Activated CD4-positive, alpha-beta memory T cell treated with anti-CD3 and anti-CD28 coated beads for 36 hours (primary cell): ENCODE data around the gene TEX55. TPM values are rescaled to one million over a fixed set of nuclear protein-coding genes. Genes with fewer than 3 reads are reported as not detected.
"Not testable (repeated sequence)": the region's sequence is repeated elsewhere in the genome, so short reads cannot be mapped to it uniquely, and the experiment has no call there.

ENCODE experiments used
- CTCF ChIA-PET: fragments of 350-600 bp; sonication (Branson Sonifier 250); formaldehyde crosslinking; loops from one replicate; lab custom pipeline; 2021; ENCODE audit warnings: antibody characterized with exemption, inconsistent platforms; lab: Charles Lee
- POLR2A ChIA-PET: fragments of 350-600 bp; sonication (Branson Sonifier 250); formaldehyde crosslinking; loops from one replicate; lab custom pipeline; 2021; ENCODE audit warnings: antibody characterized with exemption; lab: Charles Lee
- DNase-seq: peaks from one replicate; pipeline ENCODE4 v3.0.0-alpha.2; 2020
- H3K27ac Mint-ChIP-seq: one replicate; pipeline ENCODE4 v1.8.0; 2021; ENCODE audit warnings: mixed read lengths
- H3K27me3 Mint-ChIP-seq: one replicate; pipeline ENCODE4 v1.8.0; 2021; ENCODE audit warnings: mixed read lengths
- H3K36me3 Mint-ChIP-seq: one replicate; pipeline ENCODE4 v1.8.0; 2021; ENCODE audit warnings: mixed read lengths
- H3K4me1 Mint-ChIP-seq: one replicate; pipeline ENCODE4 v1.8.0; 2021; ENCODE audit warnings: low read depth, mixed read lengths
- H3K4me3 Mint-ChIP-seq: one replicate; pipeline ENCODE4 v1.8.0; 2021; ENCODE audit warnings: mild to moderate bottlenecking, mixed read lengths
- H3K9me3 Mint-ChIP-seq: one replicate; pipeline ENCODE4 v1.8.0; 2021; ENCODE audit warnings: mixed read lengths
- intact Hi-C: fragments of 100-400 bp; cut with micrococcal nuclease; formaldehyde crosslinking; loops from one replicate; pipeline ENCODE4 v1.15.1; 2023
- total RNA-seq, 2 experiments: library from RNA; stranded (reverse); gene quantifications; one replicate each; pipeline ENCODE4 v1.2.3, GENCODE V29; 2021

The TEX55 gene
- not detected for total RNA-seq

DNA sequence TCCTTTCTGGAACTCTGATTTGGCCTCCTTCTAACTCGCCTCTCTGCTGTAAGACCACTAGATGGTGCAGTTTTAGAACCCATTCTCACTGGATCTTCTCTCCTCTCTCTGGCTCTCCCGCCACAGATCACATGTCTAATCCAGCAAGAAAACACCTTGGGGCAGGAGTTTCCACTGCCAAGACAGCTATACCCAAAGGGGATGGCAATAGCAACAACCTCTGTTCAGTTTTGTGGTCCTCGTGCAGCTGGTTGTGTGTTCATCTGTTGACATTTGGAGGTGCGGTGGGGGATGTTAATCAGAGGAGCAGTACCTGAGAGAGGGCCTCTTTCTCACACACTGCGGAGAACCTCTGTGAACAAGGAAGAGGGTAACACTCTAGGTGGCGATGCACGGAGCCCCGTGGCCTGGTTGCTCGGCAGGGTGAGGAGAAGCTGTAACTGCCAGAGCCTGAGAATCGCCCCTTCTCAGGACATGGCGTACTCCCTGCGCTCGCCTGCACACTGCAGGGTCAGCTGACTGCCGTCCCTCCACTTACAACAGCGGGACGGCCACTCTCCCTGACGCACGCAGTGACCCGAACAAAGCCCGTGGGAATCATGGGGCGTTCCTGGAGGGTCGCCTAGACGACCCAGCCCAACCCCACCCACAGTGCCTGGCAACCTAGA lies at the start of gene TEX55:
Gene TEX55 (plus strand): TSS at position 666 of the 668 bp plus-strand sequence. CDS start 25 bp downstream, outside the sequence.
- H3K4me3 Mint-ChIP-seq, result no peak within 1 kb of the TSS
- H3K27ac Mint-ChIP-seq, result no peak within 1 kb of the TSS
- H3K9me3 Mint-ChIP-seq, result no peaks in the 10 kb centered on the region
- intact Hi-C loops, result loop anchor here (1.0 kb wide), 1 partner anchor 96 kb away; no protein-coding TSS in a partner anchor
- POLR2A ChIA-PET, result no interaction called here
- H3K27me3 Mint-ChIP-seq, result no peaks in the 10 kb centered on the region
- no peaks in the 10 kb centered on the region for H3K4me1 Mint-ChIP-seq
- DNase-seq, result no peak
- H3K36me3 Mint-ChIP-seq, result no peaks in the 10 kb centered on the region
- CTCF ChIA-PET, result interaction anchor here (0.9 to 6.2 kb wide), 3 partner anchors 94 to 207 kb away, joined by 3 to 73 read pairs (median 3); partner anchors contain the start of gene B4GALT4

DNA sequence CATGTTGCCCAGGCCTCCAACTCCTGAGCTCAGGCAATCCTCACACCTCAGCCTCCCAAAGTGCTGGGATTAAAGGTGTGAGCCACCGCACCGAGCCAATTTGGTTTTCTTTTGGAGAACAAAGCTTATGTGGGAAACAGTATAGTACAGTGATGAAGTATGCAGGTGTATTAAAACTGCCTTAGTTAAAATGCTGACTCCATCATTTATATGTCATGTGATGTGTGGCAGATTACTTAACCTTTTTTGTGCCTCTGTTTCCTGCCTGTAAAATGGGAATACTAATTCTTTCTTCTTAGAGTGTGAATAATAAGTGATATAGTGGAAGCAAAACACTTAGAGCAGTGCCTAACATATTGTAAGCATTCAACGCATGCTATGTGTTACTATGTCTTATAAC lies 48.0 kb upstream of the TEX55 start:
- Mint-ChIP-seq H3K36me3 (no peaks in the 10 kb centered on the region), H3K4me1 (no peaks in the 10 kb centered on the region), H3K27ac (no peak overlapping the region), H3K9me3 (no peaks in the 10 kb centered on the region), H3K4me3 (no peak overlapping the region), H3K27me3 (no peaks in the 10 kb centered on the region)
- intact Hi-C loops, result loop anchor here (1.0 to 2.0 kb wide), 3 partner anchors 63 to 216 kb away; partner anchors contain the start of gene IGSF11
- CTCF ChIA-PET, result interaction anchor here (1.0 to 14.5 kb wide), 5 partner anchors 51 to 216 kb away, joined by 3 to 366 read pairs (median 9); partner anchors contain the start of genes B4GALT4 and IGSF11
- POLR2A ChIA-PET, result interaction anchor here (1.0 kb wide), 1 partner anchor 215 kb away, joined by 3 read pairs; no protein-coding TSS in a partner anchor
- DNase-seq, result no peak

DNA sequence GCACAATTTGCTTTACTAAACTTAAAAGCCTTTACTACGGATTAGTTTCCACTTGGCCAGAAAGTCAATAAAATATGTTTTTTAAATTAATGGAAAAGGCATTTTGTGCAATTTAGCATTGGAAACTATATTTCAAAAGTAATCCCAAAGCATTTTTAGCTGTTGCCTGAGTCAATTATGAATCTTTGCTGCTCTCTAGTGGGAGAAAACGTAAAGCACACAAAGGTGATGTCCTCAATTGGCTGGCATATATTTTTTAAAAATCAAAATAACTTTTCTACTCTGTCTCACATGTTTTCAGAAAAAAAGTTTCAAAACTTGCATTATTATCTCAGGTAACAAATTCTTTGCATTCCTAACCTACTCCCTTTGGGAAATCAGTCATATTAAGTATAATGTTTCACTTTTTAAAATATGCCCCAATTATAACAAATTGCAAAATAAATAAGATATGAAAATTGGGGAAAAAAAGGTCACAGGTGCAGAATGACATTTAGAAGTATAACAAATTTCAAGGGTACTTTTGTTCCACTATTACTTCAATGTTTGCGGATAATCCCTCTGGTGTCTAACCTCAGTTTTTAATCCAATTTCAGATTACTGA lies 47.2 kb upstream of the TEX55 start:
- intact Hi-C loops, result loop anchor here (1.0 to 2.0 kb wide), 3 partner anchors 64 to 216 kb away; partner anchors contain the start of gene IGSF11
- Mint-ChIP-seq H3K27ac (no peak overlapping the region), H3K36me3 (no peaks in the 10 kb centered on the region), H3K4me3 (no peak overlapping the region), H3K4me1 (no peaks in the 10 kb centered on the region), H3K9me3 (no peaks in the 10 kb centered on the region), H3K27me3 (no peaks in the 10 kb centered on the region)
- no peak for DNase-seq
- ChIA-PET POLR2A (interaction anchor here (1.0 kb wide), 1 partner anchor 216 kb away, joined by 3 read pairs; no protein-coding TSS in a partner anchor), CTCF (interaction anchor here (1.0 to 14.5 kb wide), 5 partner anchors 51 to 216 kb away, joined by 3 to 366 read pairs (median 9); partner anchors contain the start of genes B4GALT4 and IGSF11)

DNA sequence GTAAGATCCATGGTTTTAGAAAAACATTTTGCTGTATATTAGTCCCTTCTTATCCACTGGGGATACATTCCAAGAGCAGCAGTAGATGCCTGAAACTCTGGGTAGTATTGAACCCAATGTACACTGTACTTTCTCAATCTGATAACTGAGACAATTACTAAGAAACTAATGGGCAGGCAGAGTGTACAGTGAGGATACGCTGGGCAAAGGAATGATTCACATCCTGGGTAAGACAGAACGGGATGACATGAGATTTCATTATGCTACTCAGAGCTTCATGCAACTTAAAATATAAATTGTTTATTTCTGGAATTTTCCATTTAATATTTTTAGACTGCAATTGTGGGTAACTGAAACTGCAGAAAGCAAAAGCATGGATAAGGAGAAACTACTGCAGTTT lies 46.2 kb upstream of the TEX55 start:
- POLR2A ChIA-PET, result no interaction called here
- CTCF ChIA-PET, result interaction anchor here (0.6 to 14.5 kb wide), 4 partner anchors 37 to 217 kb away, joined by 4 to 366 read pairs (median 13); partner anchors contain the start of genes B4GALT4 and IGSF11
- no peaks in the 10 kb centered on the region for H3K36me3 Mint-ChIP-seq
- DNase-seq, result no peak
- no peak overlapping the region for H3K27ac Mint-ChIP-seq
- no peaks in the 10 kb centered on the region for H3K4me1 Mint-ChIP-seq
- H3K9me3 Mint-ChIP-seq, result no peaks in the 10 kb centered on the region
- intact Hi-C loops, result loop anchor here (2.0 kb wide), 1 partner anchor 65 kb away; the partner anchor contains the start of gene IGSF11
- no peak overlapping the region for H3K4me3 Mint-ChIP-seq
- no peaks in the 10 kb centered on the region for H3K27me3 Mint-ChIP-seq

DNA sequence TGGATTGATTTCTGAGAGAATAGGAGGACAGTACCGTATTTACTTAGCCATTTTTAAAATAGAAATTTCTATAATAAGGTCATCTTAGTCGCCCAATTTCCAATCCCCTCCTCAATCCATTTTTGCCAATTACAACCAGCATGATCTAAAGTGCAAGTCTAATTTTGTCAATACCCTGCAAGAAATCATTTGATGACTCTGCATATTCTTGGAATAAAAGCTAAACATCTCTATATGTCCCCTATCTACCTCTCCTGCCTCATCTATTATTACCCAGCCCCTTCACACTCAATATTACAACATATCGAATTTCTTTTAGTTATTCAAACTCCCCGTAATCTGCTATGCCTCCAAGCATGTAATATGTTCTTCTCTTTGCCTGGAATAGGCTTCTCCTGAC lies 41.9 kb upstream of the TEX55 start:
- POLR2A ChIA-PET, result no interaction called here
- no peak overlapping the region for H3K4me3 Mint-ChIP-seq
- intact Hi-C loops, result no loop called here
- DNase-seq, result no peak
- no peaks in the 10 kb centered on the region for H3K9me3 Mint-ChIP-seq
- no peaks in the 10 kb centered on the region for H3K27me3 Mint-ChIP-seq
- H3K36me3 Mint-ChIP-seq, result no peaks in the 10 kb centered on the region
- CTCF ChIA-PET, result interaction anchor here (1.0 to 5.0 kb wide), 2 partner anchors 69 to 220 kb away, joined by 4 to 38 read pairs; partner anchors contain the start of gene IGSF11
- no peak overlapping the region for H3K27ac Mint-ChIP-seq
- H3K4me1 Mint-ChIP-seq, result no peaks in the 10 kb centered on the region

DNA sequence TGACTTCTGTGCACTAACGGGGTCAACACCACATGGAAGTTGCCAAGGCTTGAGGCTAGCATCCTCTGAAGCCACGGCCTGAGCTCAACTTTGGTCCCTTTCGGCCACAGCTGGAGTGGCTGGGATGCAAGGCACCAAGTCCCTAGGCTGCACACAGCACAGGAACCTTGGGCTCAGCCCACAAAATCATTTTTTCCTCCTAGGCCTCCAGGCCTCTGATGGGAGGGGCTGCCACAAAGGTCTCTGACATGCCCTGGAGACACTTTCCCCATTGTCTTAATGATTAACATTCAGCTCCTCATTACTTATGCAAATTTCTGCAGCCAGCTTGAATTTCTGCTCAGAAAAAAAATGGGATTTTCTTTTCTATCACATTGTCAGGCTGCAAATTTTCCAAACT lies 27.6 kb upstream of the TEX55 start:
- H3K4me3 Mint-ChIP-seq, intact Hi-C loops, H3K27ac Mint-ChIP-seq, H3K36me3 Mint-ChIP-seq, DNase-seq, POLR2A ChIA-PET, H3K4me1 Mint-ChIP-seq: not testable (repeated sequence)
- CTCF ChIA-PET, result interaction anchor here (1.0 kb wide), 1 partner anchor 235 kb away, joined by 3 read pairs; no protein-coding TSS in a partner anchor
- H3K27me3 Mint-ChIP-seq, result peaks cover 11% of the 10 kb centered on the region
- H3K9me3 Mint-ChIP-seq, result peaks cover 20% of the 10 kb centered on the region

DNA sequence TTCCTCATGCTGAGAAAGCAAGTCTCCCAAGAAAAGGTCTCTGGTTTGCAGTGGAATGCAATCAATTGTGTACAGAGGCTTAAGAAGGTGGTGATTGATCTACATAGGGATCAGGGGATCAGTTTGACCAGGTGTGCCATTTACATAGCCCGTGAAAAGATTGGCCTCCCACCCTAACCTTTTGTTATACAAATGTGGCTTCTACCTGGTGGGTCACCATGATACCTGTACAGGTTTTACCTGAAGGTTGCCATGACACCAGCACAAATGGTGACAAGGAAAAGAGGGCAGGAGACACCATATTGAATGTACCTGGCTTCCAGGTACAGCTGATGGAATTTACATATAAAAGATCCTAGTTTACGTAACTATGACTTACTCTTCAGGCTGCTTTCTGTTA lies 25.5 kb upstream of the TEX55 start:
- peaks cover 3% of the 10 kb centered on the region for H3K36me3 Mint-ChIP-seq

DNA sequence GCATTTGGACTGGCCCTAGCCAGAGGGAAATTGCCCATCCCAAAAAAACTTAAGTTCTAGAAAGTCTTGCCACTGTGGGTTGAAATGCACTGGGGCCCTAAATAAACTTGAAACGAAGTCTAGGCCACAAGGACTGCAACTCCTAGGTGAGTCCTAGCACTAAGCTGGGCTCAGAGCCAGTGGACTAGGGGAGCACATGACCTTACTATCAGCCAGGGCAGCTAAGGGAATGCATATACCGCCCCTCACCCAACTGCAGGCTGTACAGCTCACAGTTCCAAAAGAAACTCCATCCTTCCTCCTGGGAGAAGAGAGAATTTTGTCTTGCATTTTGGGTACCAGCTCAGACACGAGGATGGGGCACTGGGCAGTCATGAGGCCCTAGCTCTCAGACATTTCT lies 23.6 kb upstream of the TEX55 start:
- H3K4me1 Mint-ChIP-seq, result no peaks in the 10 kb centered on the region
- H3K27ac Mint-ChIP-seq, result no peak overlapping the region
- peaks cover 20% of the 10 kb centered on the region for H3K9me3 Mint-ChIP-seq
- peaks cover 3% of the 10 kb centered on the region for H3K36me3 Mint-ChIP-seq
- ChIA-PET CTCF (no interaction called here), POLR2A (no interaction called here)
- H3K27me3 Mint-ChIP-seq, result peaks cover 17% of the 10 kb centered on the region
- no peak for DNase-seq
- intact Hi-C loops, result no loop called here
- H3K4me3 Mint-ChIP-seq, result no peak overlapping the region

More for the DNA sequence above, 25.5 kb upstream of the TEX55 start:
- ChIA-PET POLR2A (no interaction called here), CTCF (no interaction called here)
- no peak overlapping the region for H3K27ac Mint-ChIP-seq
- DNase-seq, result no peak
- H3K9me3 Mint-ChIP-seq, result peaks cover 20% of the 10 kb centered on the region
- H3K27me3 Mint-ChIP-seq, result peaks cover 18% of the 10 kb centered on the region
- intact Hi-C loops, result no loop called here
- H3K4me3 Mint-ChIP-seq, result no peak overlapping the region
- no peaks in the 10 kb centered on the region for H3K4me1 Mint-ChIP-seq

DNA sequence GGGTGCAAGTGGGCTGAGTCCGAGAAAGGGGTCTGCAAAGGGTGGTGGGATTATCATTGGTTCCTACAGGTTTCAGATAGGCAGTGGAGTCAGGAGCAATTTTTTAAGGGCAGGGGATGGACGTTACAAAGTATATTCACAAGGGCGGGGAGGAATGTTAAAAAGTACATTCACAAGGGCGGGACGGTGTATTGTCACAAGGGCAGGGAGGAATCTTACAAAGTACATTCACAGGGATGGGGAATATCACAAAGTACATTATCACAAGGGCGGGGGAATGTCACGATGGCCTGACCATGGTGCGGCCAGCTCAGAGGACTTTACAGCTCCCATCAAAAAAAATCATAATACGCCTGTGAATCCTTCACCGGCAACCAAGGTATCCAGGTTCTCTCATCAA lies 20.6 kb upstream of the TEX55 start:
- Mint-ChIP-seq H3K27ac (no peak overlapping the region), H3K27me3 (peaks cover 11% of the 10 kb centered on the region), H3K4me3 (no peak overlapping the region), H3K36me3 (no peaks in the 10 kb centered on the region), H3K9me3 (no peaks in the 10 kb centered on the region), H3K4me1 (no peaks in the 10 kb centered on the region)
- intact Hi-C loops, result no loop called here
- ChIA-PET CTCF (no interaction called here), POLR2A (no interaction called here)
- DNase-seq, result no peak

DNA sequence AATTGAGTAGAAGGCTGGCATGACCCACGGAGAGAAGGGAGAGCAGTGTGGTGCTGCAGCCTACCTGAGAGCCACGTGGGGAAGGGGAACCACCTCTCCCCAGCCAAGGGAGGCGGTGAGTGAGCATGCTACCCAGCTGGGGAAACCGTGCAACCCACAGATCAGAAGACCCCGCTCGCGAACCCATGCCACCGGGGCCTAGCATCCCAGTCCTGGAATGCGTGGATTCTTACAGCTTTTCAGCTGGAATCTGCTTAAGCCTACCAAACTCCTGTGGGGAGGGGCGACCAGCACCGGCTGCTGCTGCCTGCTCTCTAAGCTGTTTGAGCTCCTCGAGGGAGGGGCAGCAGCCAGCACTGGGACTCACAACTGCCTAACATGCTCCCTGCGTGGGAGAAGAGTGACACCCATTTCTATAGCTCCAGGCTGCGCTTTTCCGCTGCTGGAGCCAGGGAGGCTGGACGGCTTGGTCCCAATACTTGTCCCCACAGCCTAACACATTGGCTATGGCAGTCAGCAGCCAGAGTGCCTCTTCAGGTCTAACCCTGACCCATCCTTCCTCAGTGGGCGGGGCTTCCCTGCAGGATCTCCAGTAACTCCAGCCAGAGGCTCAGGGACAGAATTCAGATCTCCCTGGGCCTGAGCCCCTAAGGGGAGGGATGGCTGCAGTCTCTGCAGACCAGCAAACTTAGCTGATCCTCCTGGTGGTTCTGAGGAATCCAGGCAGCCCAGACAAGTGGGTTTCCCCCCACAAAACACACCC lies 20.0 kb upstream of the TEX55 start:
- no peaks in the 10 kb centered on the region for H3K4me1 Mint-ChIP-seq
- DNase-seq, result no peak
- no peak overlapping the region for H3K4me3 Mint-ChIP-seq
- H3K36me3 Mint-ChIP-seq, result no peaks in the 10 kb centered on the region
- no peaks in the 10 kb centered on the region for H3K9me3 Mint-ChIP-seq
- ChIA-PET CTCF (no interaction called here), POLR2A (no interaction called here)
- H3K27me3 Mint-ChIP-seq, result peaks cover 11% of the 10 kb centered on the region
- intact Hi-C loops, result no loop called here
- H3K27ac Mint-ChIP-seq, result no peak overlapping the region

DNA sequence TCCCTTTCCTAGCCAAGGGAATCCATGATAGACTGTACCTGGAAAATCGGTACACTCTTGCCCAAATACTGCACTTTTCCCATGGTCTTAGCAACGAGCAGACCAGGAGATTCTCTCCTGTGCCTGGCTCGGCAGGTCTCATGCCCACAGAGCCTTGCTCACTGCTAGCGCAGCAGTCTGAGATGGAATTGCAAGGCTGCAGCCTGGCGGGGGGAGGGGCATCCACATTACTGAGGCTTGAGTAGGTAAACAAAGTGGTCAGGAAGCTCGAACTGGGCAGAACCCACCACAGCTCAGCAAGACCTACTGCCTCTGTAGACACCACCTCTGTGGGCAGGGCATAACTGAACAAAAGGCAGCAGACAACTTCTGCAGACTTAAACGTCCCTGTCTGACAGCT lies 15.7 kb upstream of the TEX55 start:
- CTCF ChIA-PET, H3K4me1 Mint-ChIP-seq, DNase-seq, H3K27me3 Mint-ChIP-seq, H3K36me3 Mint-ChIP-seq, H3K9me3 Mint-ChIP-seq, intact Hi-C loops, H3K27ac Mint-ChIP-seq, H3K4me3 Mint-ChIP-seq, POLR2A ChIA-PET: not testable (repeated sequence)

DNA sequence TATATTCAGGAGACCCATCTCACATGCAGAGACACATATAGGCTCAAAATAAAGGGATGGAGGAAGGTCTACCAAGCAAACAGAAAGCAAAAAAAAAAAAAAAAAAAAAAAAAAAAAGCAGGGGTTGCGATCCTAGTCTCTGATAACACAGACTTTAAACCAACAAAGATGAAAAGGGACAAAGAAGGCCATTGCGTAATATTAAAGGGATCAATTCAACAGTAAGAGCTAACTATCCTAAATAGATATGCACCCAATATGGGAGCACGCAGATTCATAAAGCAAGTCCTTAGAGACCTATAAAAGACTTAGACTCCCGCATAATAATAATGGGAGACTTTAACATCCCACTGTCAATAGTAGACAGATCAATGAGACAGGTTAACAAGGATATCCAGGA lies 13.7 kb upstream of the TEX55 start:
- H3K27ac Mint-ChIP-seq, H3K36me3 Mint-ChIP-seq, CTCF ChIA-PET, H3K4me3 Mint-ChIP-seq, H3K9me3 Mint-ChIP-seq, H3K27me3 Mint-ChIP-seq, H3K4me1 Mint-ChIP-seq, intact Hi-C loops, POLR2A ChIA-PET, DNase-seq: not testable (repeated sequence)
